Measurements from ENCODE around the gene BMF. TPM values are rescaled to one million over a fixed set of nuclear protein-coding genes. Genes with fewer than 3 reads are reported as not detected.

The BMF gene
- total RNA-seq, 1 donor from 2014 or later = 2.9 TPM

DNA sequence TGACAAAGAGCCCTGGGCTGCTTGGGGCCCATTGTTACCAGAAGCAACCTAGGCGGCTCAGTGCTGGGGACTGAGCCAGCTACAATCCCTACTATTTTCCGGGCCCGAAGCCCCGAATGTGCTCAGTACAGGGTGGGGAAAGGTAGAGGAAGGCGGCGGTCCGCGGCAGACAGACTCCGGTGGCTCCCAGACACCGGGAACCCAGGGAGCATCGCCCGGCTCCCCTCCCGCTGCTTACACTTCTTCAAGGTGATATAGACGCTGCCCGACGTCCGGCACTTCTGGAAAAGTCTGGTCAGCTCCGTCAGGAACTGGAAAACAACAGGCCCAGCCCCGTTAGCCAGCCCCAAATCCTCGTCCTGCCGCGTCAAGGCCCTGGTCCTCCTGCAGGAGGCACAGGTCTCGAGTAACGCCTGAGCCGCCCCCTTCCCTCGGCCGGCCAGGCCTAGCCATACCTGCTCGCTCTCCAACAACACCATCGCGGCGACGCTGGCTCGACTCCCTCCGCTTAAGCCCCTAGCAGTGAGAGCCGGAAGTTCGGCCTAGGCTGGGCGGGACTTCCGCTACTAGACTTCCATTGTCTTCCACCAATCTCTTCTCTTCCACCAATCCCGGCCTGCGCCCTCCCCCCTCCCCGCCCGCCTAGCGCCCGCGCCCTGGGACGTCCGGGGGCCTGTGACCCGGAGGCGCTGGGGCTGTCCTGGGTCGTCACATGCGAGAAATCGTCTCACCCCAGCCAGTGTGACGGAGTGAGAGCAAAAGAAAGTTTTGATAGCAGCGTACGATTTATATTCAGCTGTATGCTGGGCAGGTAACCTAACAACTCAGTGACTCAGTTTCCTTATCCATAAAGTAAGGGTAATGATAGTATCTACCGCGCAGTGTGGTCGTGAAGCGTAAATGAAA is 69.8 kb downstream of the BMF start, which contains the start of gene SRP14:
Gene SRP14 (minus strand): TSS at position 544 of the 906 bp plus-strand sequence. CDS start 65 bp downstream, at position 479.
- DNase-seq (ENCODE audit: low spot score in 2 of 2) (peak; percentile 83 to 92), FAIRE-seq (no peak)

DNA sequence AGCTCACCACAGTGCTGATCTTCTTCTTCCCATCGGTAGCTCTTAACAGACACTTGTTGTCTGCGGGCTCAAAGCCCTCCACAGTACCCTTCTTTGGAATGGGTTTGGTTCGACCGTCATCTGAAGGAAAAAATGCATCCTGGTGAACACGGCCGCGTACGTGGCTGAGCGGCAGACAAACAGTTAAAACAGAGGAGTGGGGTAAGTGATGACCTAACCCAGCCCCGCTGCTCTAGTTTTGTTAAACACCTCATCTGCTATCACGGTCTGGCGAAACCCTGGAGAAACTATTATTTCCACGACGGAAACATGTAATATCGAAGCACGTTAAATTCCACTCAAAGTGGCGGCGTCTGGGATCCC is 70.4 kb downstream of the BMF start:
- no peak for DNase-seq (ENCODE audit: low spot score in 2 of 2)
- no peak for FAIRE-seq

Other genes with a start within 250 kb of the BMF start
- gene GPR176, start 188.6 kb downstream of the BMF start, total RNA-seq = 31.4 TPM
- gene EIF2AK4, start 174.8 kb downstream of the BMF start, total RNA-seq = 30.2 TPM
- gene SRP14, start 69.7 kb downstream of the BMF start, total RNA-seq = 102 TPM
- gene BUB1B, start 52.2 kb upstream of the BMF start, total RNA-seq = 11.4 TPM
- 11.8 TPM for gene PAK6, start 130.2 kb upstream of the BMF start, total RNA-seq
- gene ANKRD63, start 174.2 kb upstream of the BMF start, total RNA-seq = 2.0 TPM
- gene PLCB2, start 199.1 kb upstream of the BMF start, total RNA-seq = 4.1 TPM
- 10.6 TPM for gene INAFM2, start 214.8 kb upstream of the BMF start, total RNA-seq
- 0.41 TPM for gene CCDC9B, start 232.1 kb upstream of the BMF start, total RNA-seq
- gene PHGR1, start 242.2 kb upstream of the BMF start, total RNA-seq = not detected
- 5.3 TPM for gene DISP2, start 249.3 kb upstream of the BMF start, total RNA-seq

All from frontal cortex (tissue), 4 donors.